ENCODE data around the gene ALG14. TPM values are rescaled to one million over a fixed set of nuclear protein-coding genes. Genes with fewer than 3 reads are reported as not detected.

Gene ALG14
- total RNA-seq, 1 experiment from 2014 or later, result 5.7 TPM

GRCh38 chr1:95042286-95042685 lies 30.5 kb downstream of the ALG14 start:
- ATAC-seq, result no peak
- H3K36me3 ChIP-seq (ENCODE audit: control insufficient read depth in 1 of 2, insufficient read depth in 2 of 2, low read length in 2 of 2), result no peaks in the 10 kb centered on the region
- H3K9me2 ChIP-seq (ENCODE audit: insufficient read depth), result no peaks in the 10 kb centered on the region
- no peaks in the 10 kb centered on the region for H3K79me2 ChIP-seq (ENCODE audit: insufficient read depth, low read length)
- no TSS peak for BruUV-seq (replicated peaks)
- no peak overlapping the region for H3K9ac ChIP-seq (ENCODE audit: low read length)
- H3K27me3 ChIP-seq (ENCODE audit: insufficient read depth, low read length), result no peaks in the 10 kb centered on the region
- H3K27ac ChIP-seq (ENCODE audit: low read depth, low read length), result no peak overlapping the region
- intact Hi-C loops (cut with micrococcal nuclease), result loop anchor here (2.0 kb wide), 2 partner anchors 235 to 527 kb away; no protein-coding TSS in a partner anchor
- peaks cover 3 to 33% of the 10 kb centered on the region in 2 experiments; a peak in 3 of 4 replicates for H3K4me1 ChIP-seq (ENCODE audit: control insufficient read depth in 1 of 2, insufficient read depth in 2 of 2, low read length in 2 of 2)
- no peak overlapping the region for H2AFZ ChIP-seq (ENCODE audit: low read depth, low read length, poor library complexity, severe bottlenecking)
- ChIA-PET RAD21 (ENCODE audit: low non-redundant PET in 1 of 2, low total read pairs in 2 of 2, uncharacterized antibody in 2 of 2, unreplicated experiment in 2 of 2) (interaction anchor here (1.4 to 2.5 kb wide), 3 partner anchors 188 to 192 kb away, joined by 4 to 52 read pairs (median 30); partner anchors contain the start of gene RWDD3 (in 1 of the 2)), POLR2A (interaction anchor here (0.8 to 1.1 kb wide), 2 partner anchors 115 to 188 kb away, joined by 3 to 5 read pairs; partner anchors contain the start of gene CNN3), CTCF (interaction anchor here (0.6 to 2.8 kb wide), 16 partner anchors 17 to 561 kb away, joined by 3 to 190 read pairs (median 4); partner anchors contain the start of gene RWDD3)
- H3K9me3 ChIP-seq (ENCODE audit: control insufficient read depth in 1 of 2, insufficient read depth in 1 of 2, low read depth in 1 of 2, low read length in 2 of 2), result no peaks in the 10 kb centered on the region
- DNase-seq (ENCODE audit: low read depth, low spot score), result no peak
- no peak overlapping the region for H3K4me2 ChIP-seq (ENCODE audit: low read length)
- no peak for TF ChIP-seq JUND (IDR thresholded peaks at IDR 0.05)
- no peak for TF ChIP-seq POLR2AphosphoS5 (IDR thresholded peaks at IDR 0.05; ENCODE audit: low read depth, low read length)
- no peak for TF ChIP-seq SRF (IDR thresholded peaks at IDR 0.05; ENCODE audit: low read depth)
- TF ChIP-seq ZBTB33 (IDR thresholded peaks at IDR 0.05; ENCODE audit: extremely low read depth, insufficient replicate concordance, low read length), result no peak
- TF ChIP-seq ELF1 (IDR thresholded peaks at IDR 0.05; ENCODE audit: borderline replicate concordance, low read depth), result no peak
- no peak for TF ChIP-seq ATF3 (IDR thresholded peaks at IDR 0.05)
- no peak for TF ChIP-seq MAX (IDR thresholded peaks at IDR 0.05)
- no peak for TF ChIP-seq POLR2A (IDR thresholded peaks at IDR 0.05; ENCODE audit: borderline replicate concordance, extremely low read depth, insufficient read depth, insufficient read length)
- TF ChIP-seq TCF7L2 (IDR thresholded peaks at IDR 0.05; ENCODE audit: borderline replicate concordance, extremely low read depth, insufficient read depth, insufficient read length), result no peak
- no peak for TF ChIP-seq ZFX (IDR thresholded peaks at IDR 0.05)
- TF ChIP-seq EZH2 (IDR thresholded peaks at IDR 0.05), result no peak
- TF ChIP-seq CEBPB (IDR thresholded peaks at IDR 0.05; ENCODE audit: low read depth), result no peak
- no peak for TF ChIP-seq ZNF274 (IDR thresholded peaks at IDR 0.05; ENCODE audit: low read depth, low read length)
- no peak overlapping the region for H3K4me3 ChIP-seq (replicated peaks in 1 of 2; ENCODE audit: low read depth in 1 of 2, low read length in 2 of 2)
- no peaks in the 10 kb centered on the region for H4K20me1 ChIP-seq (ENCODE audit: insufficient read depth)

All from HCT116 (cell line).